HuH-7 (cell line): ENCODE results near the gene CCDC86.
"Not testable (repeated sequence)": the region's sequence is repeated elsewhere in the genome, so short reads cannot be mapped to it uniquely, and the experiment has no call there.

ENCODE experiments used
- DNase-seq: peaks from one replicate; pipeline ENCODE4 v3.0.0; 2011; ENCODE audit warnings: low spot score

CCDC86 gene

GRCh38 chr11:60841797-60842667 is at the start of gene CCDC86:
TSS of gene CCDC86 (plus strand) at chr11:60842113. CDS start at chr11:60842125, 12 bp downstream.
- DNase-seq = peak; percentile 100

- DNase-seq = no peak
Observed at GRCh38 chr11:60792521-60792920, 49.4 kb upstream of the CCDC86 start.

- DNase-seq = no peak
Observed at GRCh38 chr11:60795291-60795690, 46.6 kb upstream of the CCDC86 start.

GRCh38 chr11:60797846-60798630 is 43.9 kb upstream of the CCDC86 start:
- DNase-seq = no peak

- no peak for DNase-seq
Observed at GRCh38 chr11:60798631-60799030, 43.3 kb upstream of the CCDC86 start.

GRCh38 chr11:60801194-60801593 is 40.7 kb upstream of the CCDC86 start:
- DNase-seq = no peak

GRCh38 chr11:60803273-60803936 is 38.5 kb upstream of the CCDC86 start:
- DNase-seq = no peak

GRCh38 chr11:60809249-60809648 is 32.7 kb upstream of the CCDC86 start:
- no peak for DNase-seq

- DNase-seq = no peak
Observed at GRCh38 chr11:60809691-60810090, 32.2 kb upstream of the CCDC86 start.

GRCh38 chr11:60810151-60810550 is 31.8 kb upstream of the CCDC86 start:
- DNase-seq = no peak

GRCh38 chr11:60810569-60810968 is 31.3 kb upstream of the CCDC86 start:
- no peak for DNase-seq

GRCh38 chr11:60813324-60813723 is 28.6 kb upstream of the CCDC86 start:
- DNase-seq = no peak

- no peak for DNase-seq
Observed at GRCh38 chr11:60814112-60814511, 27.8 kb upstream of the CCDC86 start.

GRCh38 chr11:60816590-60817157 is 25.2 kb upstream of the CCDC86 start:
- DNase-seq = no peak

- no peak for DNase-seq
Observed at GRCh38 chr11:60818057-60818456, 23.9 kb upstream of the CCDC86 start.

- no peak for DNase-seq
Observed at GRCh38 chr11:60821827-60822599, 19.9 kb upstream of the CCDC86 start.

GRCh38 chr11:60823745-60824306 is 18.1 kb upstream of the CCDC86 start:
- DNase-seq = not testable (repeated sequence)

GRCh38 chr11:60825118-60825517 is 16.8 kb upstream of the CCDC86 start:
- DNase-seq = no peak

- DNase-seq = no peak
Observed at GRCh38 chr11:60825790-60826189, 16.1 kb upstream of the CCDC86 start.

GRCh38 chr11:60830478-60831142 is 11.3 kb upstream of the CCDC86 start:
- no peak for DNase-seq

- DNase-seq = peak; percentile 97
Observed at GRCh38 chr11:60831143-60831500, 10.8 kb upstream of the CCDC86 start.
